OCI-M1 (cell line): ENCODE data around the gene OPN1SW.

Source experiments
- DNase-seq: peaks from one replicate; lab custom pipeline; 2025; lab: John Stamatoyannopoulos, UW

Gene OPN1SW

GRCh38 chr7:128732521-128733277 is 42.9 kb downstream of the OPN1SW start:
- DNase-seq = no peak

- no peak for DNase-seq
Observed at GRCh38 chr7:128731184-128731583, 44.4 kb downstream of the OPN1SW start.

DNA sequence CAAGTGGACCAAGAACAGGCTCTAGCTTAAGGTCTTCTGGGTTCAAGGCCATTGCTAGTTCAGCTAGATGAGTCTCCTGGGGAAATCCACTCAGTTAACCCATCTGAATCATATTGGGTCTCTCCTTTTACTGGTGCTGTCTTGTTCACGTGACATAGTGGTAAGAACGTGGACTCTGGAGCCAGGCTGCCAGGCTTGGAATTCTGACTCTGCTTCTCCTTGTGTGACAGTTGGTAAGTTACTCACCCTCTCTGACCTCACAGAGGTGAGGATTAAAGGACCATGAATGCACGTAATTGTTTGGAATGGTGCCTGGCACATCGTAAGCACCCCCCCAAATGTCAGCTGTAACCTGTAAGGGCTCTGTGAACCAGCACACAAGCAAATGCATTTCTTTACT is 46.1 kb downstream of the OPN1SW start:
- DNase-seq = no peak

GRCh38 chr7:128728598-128728997 is 47.0 kb downstream of the OPN1SW start:
- DNase-seq = no peak

DNA sequence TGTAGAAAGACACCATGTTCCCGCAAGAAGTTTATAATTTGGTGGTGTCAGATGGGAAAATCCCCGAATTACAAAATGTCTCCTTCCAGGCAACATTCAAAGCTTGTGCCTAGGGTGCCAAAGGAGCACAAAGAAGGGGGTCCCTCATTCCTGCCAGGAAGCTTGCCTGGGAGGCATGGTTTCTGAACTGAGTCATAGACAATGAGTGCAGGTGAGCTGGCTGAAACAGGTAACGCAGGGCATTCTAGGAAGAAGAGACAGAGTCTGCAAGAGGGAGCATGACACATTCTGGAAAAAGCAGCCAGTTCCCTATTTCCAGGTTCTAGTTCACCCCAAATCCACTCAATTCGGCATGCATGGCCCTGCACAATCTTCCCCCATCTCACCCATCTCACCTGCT is 48.4 kb downstream of the OPN1SW start:
- DNase-seq = no peak

DNA sequence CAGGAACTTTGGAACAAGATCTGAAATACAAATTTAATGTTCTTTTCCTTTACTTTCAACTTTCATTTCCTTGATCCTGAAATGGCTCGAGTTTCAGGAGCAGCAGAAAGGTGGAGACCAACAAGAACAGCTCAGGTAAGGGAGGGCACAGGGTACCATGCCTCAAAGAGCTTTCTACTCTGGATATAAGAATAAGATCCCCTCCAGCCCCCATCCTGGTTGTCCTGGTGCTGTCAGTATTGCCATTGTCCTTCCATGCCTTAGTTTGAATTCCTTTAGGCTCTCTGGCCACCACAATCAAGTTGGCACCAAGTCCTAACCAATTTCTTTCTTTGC is 48.9 kb downstream of the OPN1SW start:
- no peak for DNase-seq

DNA sequence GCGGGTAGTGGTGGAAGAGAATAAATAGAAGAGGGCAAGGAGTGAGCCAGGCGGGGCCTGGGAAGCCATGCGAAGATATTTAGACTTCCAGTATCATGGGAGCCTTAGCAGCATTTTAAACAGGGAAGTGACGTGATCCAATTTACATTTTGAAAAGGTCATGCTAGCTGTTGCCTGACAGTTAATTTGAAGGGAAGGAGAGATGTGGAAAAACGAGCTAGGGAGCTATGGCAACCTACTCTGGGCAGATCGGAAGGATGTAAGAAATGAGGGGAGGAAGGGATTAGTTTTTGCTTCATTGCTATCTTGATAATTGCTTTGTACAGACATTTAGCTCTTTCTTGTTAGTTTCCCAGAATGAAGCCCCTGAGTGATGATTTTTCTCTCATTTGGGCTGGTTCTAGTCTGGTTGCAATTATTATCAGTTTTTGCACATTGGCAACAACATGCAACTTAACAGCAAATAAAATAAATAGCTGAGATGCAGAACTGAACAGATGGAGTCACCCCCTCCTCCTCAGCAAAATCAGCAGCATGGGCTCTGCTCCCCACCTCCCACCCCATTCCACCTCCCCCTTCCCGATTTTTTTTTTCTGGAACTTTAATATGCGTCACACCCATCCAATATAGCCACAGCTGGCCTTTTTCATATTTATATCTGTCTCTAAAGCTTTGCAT is 49.4 kb downstream of the OPN1SW start:
- DNase-seq = no peak

DNA sequence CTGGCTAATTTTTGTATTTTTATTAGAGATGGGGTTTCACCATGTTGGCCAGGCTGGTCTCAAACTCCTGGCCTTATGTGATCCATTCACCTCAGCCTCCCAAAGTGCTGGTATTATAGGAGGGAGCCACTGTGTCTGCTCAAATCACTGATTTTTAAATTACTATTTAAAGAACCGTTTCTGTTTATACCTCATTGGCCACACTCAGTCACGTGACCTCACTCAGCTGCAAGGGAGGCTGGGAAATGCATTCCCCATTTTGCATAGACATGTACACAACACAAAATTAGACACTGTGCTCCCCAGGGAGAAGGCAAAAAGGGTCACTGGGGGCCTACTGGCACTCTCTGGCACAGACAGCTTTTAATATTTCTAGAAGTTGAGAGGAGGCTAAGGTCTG is 50.1 kb downstream of the OPN1SW start:
- no peak for DNase-seq

DNA sequence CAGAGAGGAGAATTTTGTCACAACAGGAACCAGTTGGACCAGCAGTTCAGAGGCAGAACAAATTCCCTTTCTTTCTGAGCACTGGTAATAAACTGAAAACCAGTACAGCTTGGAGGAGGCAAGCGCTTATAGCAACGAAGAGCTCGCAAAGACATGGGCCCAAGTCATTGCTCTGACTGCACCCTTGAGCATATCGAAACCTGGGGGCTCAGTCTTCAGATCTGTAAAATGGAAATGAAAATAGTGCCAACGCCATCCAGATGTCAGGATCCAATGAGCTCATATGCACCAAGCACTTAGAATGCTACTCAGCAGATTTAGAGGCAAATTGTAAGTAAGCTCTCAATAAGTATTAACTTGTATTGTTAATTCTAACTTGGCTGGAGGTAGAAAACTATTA is 50.9 kb downstream of the OPN1SW start:
- DNase-seq = no peak
